B cell (primary cell): Measurements from ENCODE around the gene SSC4D.

Experiments used
- EZH2 ChIP-seq: IDR thresholded peaks from 2 replicates; pipeline ENCODE4 v1.6.1; 2012; ENCODE audit warnings: borderline replicate concordance, low read depth, mild to moderate bottlenecking, moderate library complexity, low read length; ENCODE audit not compliant: insufficient read depth, poor library complexity, severe bottlenecking
- TF ChIP-seq, protein P1 (sequence below): fragments of 200-600 bp; IDR thresholded peaks from one replicate; pipeline ENCODE4 v1.8.0; 2022; ENCODE audit warnings: antibody characterized with exemption, mild to moderate bottlenecking

- TF ChIP-seq, protein P1, sequence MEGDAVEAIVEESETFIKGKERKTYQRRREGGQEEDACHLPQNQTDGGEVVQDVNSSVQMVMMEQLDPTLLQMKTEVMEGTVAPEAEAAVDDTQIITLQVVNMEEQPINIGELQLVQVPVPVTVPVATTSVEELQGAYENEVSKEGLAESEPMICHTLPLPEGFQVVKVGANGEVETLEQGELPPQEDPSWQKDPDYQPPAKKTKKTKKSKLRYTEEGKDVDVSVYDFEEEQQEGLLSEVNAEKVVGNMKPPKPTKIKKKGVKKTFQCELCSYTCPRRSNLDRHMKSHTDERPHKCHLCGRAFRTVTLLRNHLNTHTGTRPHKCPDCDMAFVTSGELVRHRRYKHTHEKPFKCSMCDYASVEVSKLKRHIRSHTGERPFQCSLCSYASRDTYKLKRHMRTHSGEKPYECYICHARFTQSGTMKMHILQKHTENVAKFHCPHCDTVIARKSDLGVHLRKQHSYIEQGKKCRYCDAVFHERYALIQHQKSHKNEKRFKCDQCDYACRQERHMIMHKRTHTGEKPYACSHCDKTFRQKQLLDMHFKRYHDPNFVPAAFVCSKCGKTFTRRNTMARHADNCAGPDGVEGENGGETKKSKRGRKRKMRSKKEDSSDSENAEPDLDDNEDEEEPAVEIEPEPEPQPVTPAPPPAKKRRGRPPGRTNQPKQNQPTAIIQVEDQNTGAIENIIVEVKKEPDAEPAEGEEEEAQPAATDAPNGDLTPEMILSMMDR: no peak
- TF ChIP-seq EZH2: no peak
Measured at GRCh38 chr7:76403780-76404494, 5.6 kb downstream of the SSC4D start.
